ENCODE measurements around the gene HOGA1. TPM values are rescaled to one million over a fixed set of nuclear protein-coding genes. Genes with fewer than 3 reads are reported as not detected.
A peak's percentile ranks its signal among the peaks of the same experiment; 100 is the strongest.
"Not testable (repeated sequence)": the region's sequence is repeated elsewhere in the genome, so short reads cannot be mapped to it uniquely, and the experiment has no call there.

HOGA1 gene
- total RNA-seq, 6 experiments from 2014 or later, result 16.8 to 92.9 (median 36.5) TPM

DNA sequence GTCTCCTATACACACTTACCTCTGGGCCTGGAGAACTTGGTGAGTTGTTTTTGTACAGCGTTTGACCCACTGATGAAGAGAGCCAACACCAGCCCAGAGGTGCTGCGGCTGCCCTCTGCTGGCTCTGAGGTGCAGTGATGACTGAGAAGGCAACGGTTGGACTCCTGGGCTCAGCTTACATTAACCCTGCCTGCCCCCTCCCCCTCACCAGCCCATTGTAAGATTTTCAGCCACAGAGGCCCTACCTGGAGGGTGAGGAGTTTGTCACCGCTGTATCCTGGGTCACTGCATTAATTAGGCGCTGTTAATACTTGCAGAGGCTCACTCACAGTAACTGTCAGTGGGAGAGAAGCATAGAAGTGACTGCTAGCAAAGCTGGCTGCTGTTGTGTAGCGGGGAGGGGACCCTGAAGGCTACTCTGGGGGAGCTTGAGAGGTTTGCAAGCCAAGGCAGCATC, 30.6 kb upstream of the HOGA1 start:
- H3K4me3 ChIP-seq, result no peak overlapping the region
- DNase-seq (peak; percentile 71 to 74 (median 73)), ATAC-seq (peak; percentile 99 to 100 (median 99))
- intact Hi-C loops (cut with DNase I), result loop anchor here in 1 of 2 donors (5.0 kb wide), 1 partner anchor 91 kb away; no protein-coding TSS in a partner anchor
- no peak for TF ChIP-seq POLR2A (IDR thresholded peaks at IDR 0.05)
- TF ChIP-seq, protein P1, sequence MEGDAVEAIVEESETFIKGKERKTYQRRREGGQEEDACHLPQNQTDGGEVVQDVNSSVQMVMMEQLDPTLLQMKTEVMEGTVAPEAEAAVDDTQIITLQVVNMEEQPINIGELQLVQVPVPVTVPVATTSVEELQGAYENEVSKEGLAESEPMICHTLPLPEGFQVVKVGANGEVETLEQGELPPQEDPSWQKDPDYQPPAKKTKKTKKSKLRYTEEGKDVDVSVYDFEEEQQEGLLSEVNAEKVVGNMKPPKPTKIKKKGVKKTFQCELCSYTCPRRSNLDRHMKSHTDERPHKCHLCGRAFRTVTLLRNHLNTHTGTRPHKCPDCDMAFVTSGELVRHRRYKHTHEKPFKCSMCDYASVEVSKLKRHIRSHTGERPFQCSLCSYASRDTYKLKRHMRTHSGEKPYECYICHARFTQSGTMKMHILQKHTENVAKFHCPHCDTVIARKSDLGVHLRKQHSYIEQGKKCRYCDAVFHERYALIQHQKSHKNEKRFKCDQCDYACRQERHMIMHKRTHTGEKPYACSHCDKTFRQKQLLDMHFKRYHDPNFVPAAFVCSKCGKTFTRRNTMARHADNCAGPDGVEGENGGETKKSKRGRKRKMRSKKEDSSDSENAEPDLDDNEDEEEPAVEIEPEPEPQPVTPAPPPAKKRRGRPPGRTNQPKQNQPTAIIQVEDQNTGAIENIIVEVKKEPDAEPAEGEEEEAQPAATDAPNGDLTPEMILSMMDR (IDR thresholded peaks at IDR 0.05), result peak; percentile 73 to 82 (median 78)
- H3K27ac ChIP-seq, result no peak overlapping the region
- 26% methylated on average over 4 of the region's 6 CpGs for WGBS (ENCODE audit: insufficient coverage, low coverage, low lambda C conversion rate, missing lambda C conversion rate)
- H3K36me3 ChIP-seq, result no peaks in the 10 kb centered on the region
- H3K27me3 ChIP-seq, result no peaks in the 10 kb centered on the region
- no peaks in the 10 kb centered on the region for H3K4me1 ChIP-seq
- no peaks in the 10 kb centered on the region for H3K9me3 ChIP-seq

DNA sequence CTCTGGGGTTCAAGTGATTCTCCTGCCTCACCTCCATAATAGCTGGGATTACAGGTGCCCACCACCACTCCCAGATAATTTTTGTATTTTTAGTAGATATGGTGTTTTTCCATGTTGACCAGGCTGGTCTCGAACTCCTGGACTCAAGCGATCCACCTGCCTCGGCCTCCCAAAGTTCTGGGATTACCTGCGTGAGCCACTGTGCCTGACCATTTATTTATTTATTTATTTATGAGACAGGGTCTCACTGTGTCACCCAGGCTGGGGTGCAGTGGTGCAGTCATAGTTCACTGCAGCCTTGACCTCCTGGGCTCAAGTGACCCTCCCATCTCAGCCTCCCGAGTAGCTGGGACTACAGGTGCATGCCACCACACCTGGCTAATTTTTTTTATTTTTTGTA, 29.9 kb upstream of the HOGA1 start:
- not testable (repeated sequence) for DNase-seq, H3K36me3 ChIP-seq, H3K27ac ChIP-seq, H3K4me3 ChIP-seq, H3K4me1 ChIP-seq, ATAC-seq, H3K27me3 ChIP-seq, H3K9me3 ChIP-seq
- intact Hi-C loops (cut with DNase I), result loop anchor here in 1 of 2 donors (5.0 kb wide), 1 partner anchor 92 kb away; no protein-coding TSS in a partner anchor
- 84% methylated on average over 5 of the region's 5 CpGs for WGBS (ENCODE audit: insufficient coverage, low coverage, low lambda C conversion rate, missing lambda C conversion rate)

DNA sequence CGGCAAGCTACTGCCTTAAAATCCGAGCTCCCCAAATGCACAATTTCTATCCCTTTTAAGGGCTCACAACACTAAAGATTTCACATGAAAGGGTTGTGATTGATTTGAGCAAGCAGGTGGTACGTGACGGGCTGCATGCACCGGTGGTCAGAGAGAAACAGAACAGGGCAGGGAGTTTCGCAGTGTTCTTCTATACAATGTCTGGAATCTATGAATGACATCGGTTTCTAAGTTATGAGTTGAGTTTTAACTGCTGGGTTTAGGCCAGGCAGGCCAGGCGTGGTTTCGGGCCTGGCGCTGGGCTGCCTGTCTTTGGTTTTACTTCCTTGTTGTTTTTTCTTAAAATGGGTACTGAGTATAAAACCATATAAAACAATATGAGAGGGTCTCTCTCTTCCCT, 28.6 kb upstream of the HOGA1 start:
- H3K36me3 ChIP-seq; H3K27me3 ChIP-seq; DNase-seq; ATAC-seq; H3K9me3 ChIP-seq; H3K27ac ChIP-seq; H3K4me3 ChIP-seq; H3K4me1 ChIP-seq; intact Hi-C loops (cut with DNase I): not testable (repeated sequence)
- WGBS (ENCODE audit: insufficient coverage, low coverage, low lambda C conversion rate, missing lambda C conversion rate), result 83% methylated on average over 6 of the region's 10 CpGs

DNA sequence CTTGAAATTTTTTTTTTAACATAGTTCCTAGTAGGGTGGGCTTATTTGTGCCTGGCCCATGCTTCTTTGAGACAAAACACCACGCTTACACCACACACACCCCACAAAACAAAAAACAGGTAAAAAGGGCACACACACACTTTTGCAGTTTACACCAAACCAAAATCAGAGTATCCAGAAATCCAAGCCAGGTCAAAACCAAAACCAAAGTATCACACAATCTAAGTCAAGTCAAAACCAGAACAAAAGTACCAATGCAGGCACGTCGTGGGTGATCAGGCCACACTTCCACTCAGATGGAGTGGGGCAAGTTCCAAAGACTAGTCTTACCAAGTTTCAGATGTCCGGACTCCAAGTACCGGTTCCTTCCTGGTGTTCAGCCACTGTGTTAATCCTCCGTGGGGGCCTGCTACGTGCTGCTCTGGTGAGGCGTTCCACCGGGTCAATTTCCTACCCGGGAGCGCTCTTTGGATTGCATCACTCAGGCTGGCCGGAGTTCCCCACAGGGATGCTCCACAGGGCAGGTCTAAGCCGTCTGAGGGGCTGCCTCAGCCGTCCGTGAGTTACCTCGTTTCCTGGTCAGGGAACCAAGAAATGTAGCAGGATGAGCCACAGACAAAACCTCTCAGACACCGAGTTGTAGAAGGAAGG, 23.3 kb upstream of the HOGA1 start:
- H3K36me3 ChIP-seq; H3K27me3 ChIP-seq; H3K4me1 ChIP-seq; intact Hi-C loops (cut with DNase I); H3K9me3 ChIP-seq: not testable (repeated sequence)
- H3K27ac ChIP-seq, result peak overlapping the region in 2 of 3 donors; percentile 68 to 84
- peak; percentile 28 for TF ChIP-seq POLR2A (IDR thresholded peaks at IDR 0.05)
- WGBS (ENCODE audit: insufficient coverage, low coverage, low lambda C conversion rate, missing lambda C conversion rate), result 37% methylated on average over 9 of the region's 17 CpGs
- DNase-seq, result peak; percentile 79 to 83 (median 82)
- ATAC-seq, result peak; percentile 88 to 98 (median 90)
- H3K4me3 ChIP-seq, result peak overlapping the region in 2 of 3 donors; percentile 24 to 35

DNA sequence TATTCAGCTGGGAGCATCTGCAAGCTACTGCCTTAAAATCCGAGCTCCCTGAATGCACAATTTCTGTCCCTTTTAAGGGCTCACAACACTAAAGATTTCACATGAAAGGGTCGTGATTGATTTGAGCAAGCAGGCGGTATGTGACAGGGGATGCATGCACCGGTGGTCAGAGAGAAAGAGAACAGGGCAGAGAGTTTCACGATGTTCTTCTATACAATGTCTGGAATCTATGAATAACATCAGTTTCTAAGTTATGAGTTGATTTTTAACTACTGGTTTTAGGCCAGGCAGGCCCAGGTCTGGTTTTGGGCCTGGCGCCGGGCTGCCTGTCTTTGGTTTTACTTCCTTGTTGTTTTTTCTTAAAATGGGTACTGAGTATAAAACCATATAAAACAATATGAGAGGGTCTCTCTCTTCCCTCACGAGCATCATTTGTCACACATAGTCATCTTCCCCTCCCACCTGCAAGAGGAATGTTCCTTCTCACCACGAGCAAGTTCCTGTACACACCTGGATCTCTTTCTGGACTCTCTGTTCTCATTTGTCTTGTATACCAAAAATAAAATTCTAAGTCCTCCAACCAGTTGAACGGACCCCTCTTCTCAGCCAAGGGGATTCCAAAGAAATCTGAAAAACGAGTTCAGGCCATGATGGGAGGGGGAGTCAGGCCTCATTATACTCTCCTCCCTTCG, 22.7 kb upstream of the HOGA1 start:
- H3K27ac ChIP-seq, result peak overlapping the region in 2 of 3 donors; percentile 68 to 84

DNA sequence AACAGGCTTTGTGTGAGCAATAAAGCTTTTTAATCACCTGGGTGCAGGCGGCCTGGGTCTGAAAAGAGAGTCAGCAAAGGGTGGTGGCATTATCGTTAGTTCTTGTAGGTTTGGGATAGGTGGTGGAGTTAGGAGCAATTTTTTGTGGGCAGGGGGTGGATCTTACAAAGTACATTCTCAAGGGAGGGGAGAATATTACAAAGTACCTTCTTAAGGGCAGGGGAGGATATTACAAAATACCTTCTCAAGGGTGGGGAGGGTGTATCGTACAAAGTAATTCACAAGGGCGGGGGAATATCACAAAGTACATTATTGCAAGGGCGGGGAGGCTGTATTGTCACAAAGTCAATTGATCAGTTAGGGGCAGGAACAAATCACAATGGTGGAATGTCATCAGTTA, 21.9 kb upstream of the HOGA1 start:
- H3K27ac ChIP-seq; H3K9me3 ChIP-seq; ATAC-seq; intact Hi-C loops (cut with DNase I); H3K36me3 ChIP-seq; DNase-seq; H3K4me3 ChIP-seq; H3K27me3 ChIP-seq; H3K4me1 ChIP-seq: not testable (repeated sequence)
- 83% methylated on average over 5 of the region's 5 CpGs for WGBS (ENCODE audit: insufficient coverage, low coverage, low lambda C conversion rate, missing lambda C conversion rate)

More for the DNA sequence above, 22.7 kb upstream of the HOGA1 start:
- H3K27me3 ChIP-seq; H3K4me1 ChIP-seq; DNase-seq; H3K36me3 ChIP-seq; ATAC-seq; H3K9me3 ChIP-seq; intact Hi-C loops (cut with DNase I): not testable (repeated sequence)
- WGBS (ENCODE audit: insufficient coverage, low coverage, low lambda C conversion rate, missing lambda C conversion rate), result 74% methylated on average over 12 of the region's 12 CpGs
- H3K4me3 ChIP-seq, result peak overlapping the region in 1 of 3 donors; percentile 35

DNA sequence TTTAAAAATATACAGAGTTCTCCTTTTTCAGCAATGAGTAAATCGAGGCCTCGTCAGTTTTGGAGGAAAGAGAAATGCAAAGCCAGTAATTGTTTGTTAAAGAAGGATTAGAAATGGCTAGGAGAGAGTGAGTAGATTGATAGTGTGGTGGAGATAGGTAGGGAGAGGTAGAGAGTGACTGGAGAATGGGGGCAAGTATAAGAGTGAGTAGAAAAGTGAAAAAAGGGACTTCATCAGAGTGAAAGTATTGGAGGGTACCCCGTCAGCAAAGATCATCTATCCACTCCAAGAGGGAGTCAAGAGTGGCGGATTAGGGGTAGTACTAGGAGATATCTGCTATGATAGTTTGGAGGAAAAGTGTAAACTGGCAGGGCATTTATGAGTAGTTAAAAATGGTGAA, 20.9 kb upstream of the HOGA1 start:
- Histone ChIP-seq H3K36me3 (no peaks in the 10 kb centered on the region), H3K4me3 (no peak overlapping the region), H3K27me3 (no peaks in the 10 kb centered on the region), H3K27ac (no peak overlapping the region), H3K9me3 (no peaks in the 10 kb centered on the region), H3K4me1 (no peaks in the 10 kb centered on the region)
- TF ChIP-seq, protein P1 (IDR thresholded peaks at IDR 0.05), result no peak
- no peak for TF ChIP-seq POLR2A (IDR thresholded peaks at IDR 0.05)
- ATAC-seq (no peak), DNase-seq (no peak)
- intact Hi-C loops (cut with DNase I), result no loop called here
- 79% methylated on average over 4 of the region's 4 CpGs for WGBS (ENCODE audit: insufficient coverage, low coverage, low lambda C conversion rate, missing lambda C conversion rate)

Measured in right lobe of liver (tissue), 6 donors.